Left cardiac atrium (tissue), 4 donors: Measurements from ENCODE around the gene RPTN. TPM values are rescaled to one million over a fixed set of nuclear protein-coding genes. Genes with fewer than 3 reads are reported as not detected.
A peak's percentile ranks its signal among the peaks of the same experiment; 100 is the strongest.
"Not testable (repeated sequence)": the region's sequence is repeated elsewhere in the genome, so short reads cannot be mapped to it uniquely, and the experiment has no call there.

Source experiments
- ATAC-seq, 2 donors: fragments of 200-7000 bp; cut with Tn5 transposase; one replicate each; pipeline ENCODE4 v1.9.1; 2020; ENCODE audit warnings: mild to moderate bottlenecking in 2 of 2, moderate library complexity in 2 of 2
- DNase-seq: peaks from one replicate; pipeline ENCODE4 v3.0.0-alpha.2; 2020
- intact Hi-C, 2 donors: fragments of 100-400 bp; cut with DNase I; formaldehyde crosslinking; loops; one replicate each; pipeline versions ENCODE4 v1.14.1 to v1.15.1; 2022 to 2023
- total RNA-seq, 2 donors: library from RNA; stranded (reverse); fragmentation: NEBNext Ultra II Directional; extraction: Animal tissue kit (Norgen Biotek cat#: 25700); gene quantifications; one replicate each; pipeline ENCODE4 v1.2.1, GENCODE V29; 2021
- donor health status: DM: no; HTN: yes; CAD: no.
- donor health status: DM: no; HTN: yes; CAD: no; lungs with severe emphysema.
- donor health status: DM: yes; HTN: yes; CAD: no.
- donor health status: Dilated cardiomyopathy.

Gene RPTN
- total RNA-seq, 2 donors from 2014 or later: not detected

- ATAC-seq (peak; percentile 47 to 48), DNase-seq (no peak)
- intact Hi-C loops: no loop called here
Observed at GRCh38 chr1:152168535-152168868, 9.5 kb upstream of the RPTN start.

GRCh38 chr1:152167835-152168534, 9.0 kb upstream of the RPTN start:
- DNase-seq (no peak), ATAC-seq (peak in 1 of 2 donors; percentile 86)
- intact Hi-C loops: no loop called here

- intact Hi-C loops: no loop called here
- no peak for ATAC-seq
- no peak for DNase-seq
Observed at GRCh38 chr1:152166966-152167365, 7.9 kb upstream of the RPTN start.

- ATAC-seq (no peak), DNase-seq (no peak)
- intact Hi-C loops: no loop called here
Observed at GRCh38 chr1:152165286-152166077, 6.5 kb upstream of the RPTN start.

GRCh38 chr1:152164517-152165136, 5.6 kb upstream of the RPTN start:
- intact Hi-C loops: no loop called here
- no peak for DNase-seq
- no peak for ATAC-seq

GRCh38 chr1:152162792-152163463, 3.9 kb upstream of the RPTN start:
- intact Hi-C loops: no loop called here
- DNase-seq (no peak), ATAC-seq (peak; percentile 53 to 93)

GRCh38 chr1:152160576-152160975, 1.5 kb upstream of the RPTN start:
- intact Hi-C loops: no loop called here
- no peak for DNase-seq
- no peak for ATAC-seq

- no peak for ATAC-seq
- intact Hi-C loops: no loop called here
- no peak for DNase-seq
Observed at GRCh38 chr1:152153996-152154395, 5.0 kb downstream of the RPTN start.

- ATAC-seq (no peak), DNase-seq (no peak)
- intact Hi-C loops: no loop called here
Observed at GRCh38 chr1:152151646-152152045, 7.4 kb downstream of the RPTN start.

- DNase-seq (no peak), ATAC-seq (no peak)
- intact Hi-C loops: no loop called here
Observed at GRCh38 chr1:152148981-152149380, 10.0 kb downstream of the RPTN start.

- intact Hi-C loops: no loop called here
- ATAC-seq (no peak), DNase-seq (no peak)
Observed at GRCh38 chr1:152148051-152148450, 11.0 kb downstream of the RPTN start.

GRCh38 chr1:152145769-152146168, 13.3 kb downstream of the RPTN start:
- DNase-seq: no peak
- intact Hi-C loops: no loop called here
- ATAC-seq: no peak

GRCh38 chr1:152144674-152145183, 14.3 kb downstream of the RPTN start:
- not testable (repeated sequence) for DNase-seq, ATAC-seq
- intact Hi-C loops: loop anchor here (5.0 kb wide), 2 partner anchors 43 to 313 kb away; no protein-coding TSS in a partner anchor

- intact Hi-C loops: loop anchor here (5.0 kb wide), 2 partner anchors 44 to 314 kb away; no protein-coding TSS in a partner anchor
Observed at GRCh38 chr1:152143150-152143887, 15.7 kb downstream of the RPTN start.

GRCh38 chr1:152141971-152142584, 16.9 kb downstream of the RPTN start:
- peak in 1 of 2 donors; percentile 69 for ATAC-seq

More at GRCh38 chr1:152143150-152143887, 15.7 kb downstream of the RPTN start:
- DNase-seq: no peak
- no peak for ATAC-seq

GRCh38 chr1:152137215-152137614, 21.8 kb downstream of the RPTN start:
- no peak for ATAC-seq
- DNase-seq: no peak
- intact Hi-C loops: no loop called here

More at GRCh38 chr1:152141971-152142584, 16.9 kb downstream of the RPTN start:
- intact Hi-C loops: loop anchor here (1.0 to 5.0 kb wide), 3 partner anchors 45 to 315 kb away; no protein-coding TSS in a partner anchor
- peak; percentile 65 for DNase-seq

GRCh38 chr1:152130186-152130585, 28.8 kb downstream of the RPTN start:
- no peak for ATAC-seq
- intact Hi-C loops: no loop called here

GRCh38 chr1:152127673-152128072, 31.4 kb downstream of the RPTN start:
- ATAC-seq (no peak), DNase-seq (no peak)
- intact Hi-C loops: no loop called here

More at GRCh38 chr1:152130186-152130585, 28.8 kb downstream of the RPTN start:
- no peak for DNase-seq
